Right renal cortex interstitium (tissue), 3 donors: ENCODE results near the gene PDPK1. TPM values are rescaled to one million over a fixed set of nuclear protein-coding genes. Genes with fewer than 3 reads are reported as not detected.
"Not testable (repeated sequence)": the region's sequence is repeated elsewhere in the genome, so short reads cannot be mapped to it uniquely, and the experiment has no call there.

ENCODE experiments used
- DNase-seq, 3 donors: peaks; one replicate each; pipeline ENCODE4 v3.0.0-alpha.2; 2013; ENCODE audit warnings: low read depth in 3 of 3, low spot score in 2 of 3
- polyA plus RNA-seq, 3 donors: library from polyadenylated mRNA; unstranded; fragments of 120-200 nt; gene quantifications; one replicate each; pipeline ENCODE4 v1.2.1, GENCODE V29; 2013; ENCODE audit not compliant: insufficient read length in 3 of 3

The PDPK1 gene
- polyA plus RNA-seq, 3 donors: 49.6 to 60.8 (median 51.2) TPM

DNA sequence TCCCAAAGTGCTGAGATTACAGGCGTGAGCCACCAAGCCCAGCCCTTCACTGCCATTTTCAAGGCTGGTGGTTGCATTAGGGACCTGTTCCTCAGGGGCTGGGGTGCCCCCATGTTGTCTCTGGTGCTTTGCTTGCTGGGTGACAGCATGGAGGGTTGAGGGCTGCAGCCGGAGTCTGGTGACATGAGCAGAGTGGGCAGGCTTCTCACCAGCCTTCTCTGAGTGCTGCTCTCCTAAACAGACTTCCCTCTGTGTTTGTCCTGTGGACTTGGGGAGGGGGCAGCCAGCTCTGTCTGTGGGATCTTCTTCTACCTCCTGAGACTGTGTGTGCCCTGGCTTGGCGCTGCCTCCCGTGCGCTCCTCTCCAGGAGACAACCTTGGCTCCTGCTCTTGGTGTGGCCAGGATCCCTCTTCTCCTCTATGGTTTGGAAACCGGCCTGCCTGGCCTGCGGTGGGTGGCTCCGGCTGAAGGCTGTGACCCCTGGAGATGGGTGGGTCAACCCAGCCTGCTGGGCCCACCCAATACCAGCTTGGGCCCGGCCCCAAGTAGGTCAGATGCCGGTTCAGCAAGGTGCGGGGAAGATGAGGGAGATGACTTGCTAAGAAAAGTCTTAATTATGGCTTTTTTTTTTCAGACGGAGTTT lies 72.1 kb downstream of the PDPK1 start:
- DNase-seq: no peak

DNA sequence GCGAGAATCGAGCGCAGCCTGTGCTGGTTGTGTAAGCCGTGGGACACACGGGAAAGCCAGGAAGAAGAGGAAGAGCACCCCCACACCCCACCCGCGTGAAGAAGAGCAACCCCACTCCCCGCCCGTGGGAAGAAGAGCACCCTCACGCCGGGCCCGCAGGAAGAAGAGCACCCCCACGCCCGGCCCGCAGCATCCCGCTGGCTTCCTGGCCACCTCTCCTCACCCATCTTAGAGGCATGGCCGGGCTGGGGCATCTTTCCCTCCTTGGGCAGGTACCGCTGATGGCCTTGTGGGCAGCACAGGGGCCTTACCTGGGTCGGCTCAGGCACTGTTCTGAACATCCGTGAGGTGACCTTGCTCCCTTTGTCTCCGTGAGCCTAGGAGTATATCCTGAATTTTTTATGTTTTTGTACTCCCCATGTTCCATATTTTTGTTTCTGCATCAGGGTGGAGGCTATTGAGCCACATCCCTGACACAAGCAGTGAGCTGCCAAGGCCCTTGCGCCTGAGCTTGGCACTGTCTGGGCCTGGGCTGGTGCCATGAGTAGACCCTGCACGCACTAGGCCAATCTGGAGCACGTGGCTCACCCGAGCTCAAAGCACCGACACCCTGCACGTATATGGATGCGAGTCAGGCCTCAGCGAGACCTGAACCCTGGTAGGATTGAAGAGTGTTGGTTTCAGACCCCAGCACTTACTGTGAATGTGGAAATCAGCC lies 73.1 kb downstream of the PDPK1 start:
- no peak for DNase-seq

- DNase-seq: no peak
Measured at GRCh38 chr16:2611499-2611862, 73.7 kb downstream of the PDPK1 start.

GRCh38 chr16:2611877-2612276 lies 74.1 kb downstream of the PDPK1 start:
- DNase-seq: not testable (repeated sequence)

- not testable (repeated sequence) for DNase-seq
Measured at GRCh38 chr16:2613251-2613650, 75.4 kb downstream of the PDPK1 start.

DNA sequence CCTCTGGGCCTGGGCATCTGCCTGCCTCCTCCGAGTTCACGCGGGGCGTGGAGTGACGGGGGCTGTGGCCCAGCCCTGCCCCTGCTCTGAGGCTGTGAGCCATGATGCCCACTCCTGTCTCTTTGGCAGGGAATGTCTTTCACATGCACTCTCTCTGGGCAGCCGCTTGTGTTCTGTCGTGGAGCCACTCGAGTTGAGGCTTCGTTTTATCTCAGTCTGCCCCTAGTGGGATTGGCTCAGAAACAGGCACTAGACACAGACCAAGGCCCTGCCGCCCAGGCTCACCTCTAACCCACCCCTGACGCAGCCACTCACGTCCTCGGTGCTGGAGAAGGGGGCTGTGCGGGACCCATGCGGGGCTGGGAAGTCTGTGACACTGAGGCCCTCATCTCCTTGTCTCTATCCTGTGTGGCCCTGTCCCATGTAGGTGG lies 77.0 kb downstream of the PDPK1 start:
- no peak for DNase-seq

GRCh38 chr16:2618964-2619363 lies 81.1 kb downstream of the PDPK1 start:
- not testable (repeated sequence) for DNase-seq

GRCh38 chr16:2619628-2620027 lies 81.8 kb downstream of the PDPK1 start:
- DNase-seq: peak in 1 of 3 donors; percentile 44

DNA sequence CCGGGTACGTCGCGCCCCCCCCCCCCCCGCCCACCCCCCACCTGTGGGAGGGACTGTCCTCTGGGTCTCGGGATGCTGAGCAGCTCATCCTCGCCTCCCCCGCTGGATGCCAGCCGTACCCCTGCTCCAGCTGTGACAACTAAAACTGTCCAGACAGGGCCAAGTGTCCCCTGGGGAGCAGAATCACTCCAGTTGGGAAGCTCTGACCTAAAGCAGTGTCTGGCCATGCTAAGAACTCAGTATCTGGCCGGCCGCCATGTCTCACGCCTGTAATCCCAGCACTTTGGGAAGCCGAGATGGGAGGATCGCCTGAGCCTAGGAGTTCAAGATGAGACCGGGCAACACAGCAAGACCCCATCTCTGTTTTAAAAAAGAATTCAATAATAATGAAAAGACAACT lies 83.0 kb downstream of the PDPK1 start:
- DNase-seq: not testable (repeated sequence)

DNA sequence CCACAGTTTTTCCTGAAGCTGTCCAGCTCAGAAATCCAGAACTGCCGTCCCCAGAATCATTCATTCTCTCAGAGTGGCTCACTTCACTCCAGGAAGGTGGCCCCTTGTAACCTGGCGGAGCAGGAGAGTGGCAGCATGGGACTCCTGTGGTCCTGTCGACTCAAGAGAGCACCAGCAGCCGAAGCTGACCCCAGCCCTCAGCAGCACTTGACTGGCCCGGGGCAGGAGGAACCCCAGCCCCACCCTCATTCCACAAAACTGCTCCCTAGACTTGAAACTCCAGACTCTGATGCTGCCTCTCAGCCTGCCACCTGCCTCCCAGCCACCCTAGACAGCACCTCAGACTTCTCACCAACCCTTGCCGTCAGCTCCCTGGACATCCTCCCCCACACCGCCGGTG lies 83.6 kb downstream of the PDPK1 start:
- DNase-seq: not testable (repeated sequence)

DNA sequence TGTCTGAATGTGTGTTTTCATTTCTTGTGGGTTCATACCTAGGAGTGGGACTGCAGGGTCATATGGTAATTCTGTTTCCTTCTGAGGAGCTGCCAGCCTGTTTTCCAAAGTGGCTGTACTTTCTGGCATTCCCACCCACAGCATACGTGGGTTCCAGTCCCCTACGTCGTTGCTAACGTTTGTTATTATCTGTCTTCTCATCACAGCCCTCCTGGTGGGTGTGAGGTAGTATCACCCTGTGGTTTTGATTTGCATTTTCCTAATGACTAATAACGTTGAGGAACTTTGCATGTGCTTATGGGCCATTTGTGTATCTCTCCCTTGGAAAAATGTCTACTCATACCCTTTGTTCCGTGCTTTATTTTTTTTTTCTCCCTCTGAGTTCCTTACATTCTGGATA lies 89.3 kb downstream of the PDPK1 start:
- DNase-seq: not testable (repeated sequence)

- not testable (repeated sequence) for DNase-seq
Measured at GRCh38 chr16:2631203-2631602, 93.4 kb downstream of the PDPK1 start.

GRCh38 chr16:2632291-2632690 lies 94.5 kb downstream of the PDPK1 start:
- DNase-seq: not testable (repeated sequence)

GRCh38 chr16:2639071-2639721 lies 101.4 kb downstream of the PDPK1 start:
- not testable (repeated sequence) for DNase-seq

DNA sequence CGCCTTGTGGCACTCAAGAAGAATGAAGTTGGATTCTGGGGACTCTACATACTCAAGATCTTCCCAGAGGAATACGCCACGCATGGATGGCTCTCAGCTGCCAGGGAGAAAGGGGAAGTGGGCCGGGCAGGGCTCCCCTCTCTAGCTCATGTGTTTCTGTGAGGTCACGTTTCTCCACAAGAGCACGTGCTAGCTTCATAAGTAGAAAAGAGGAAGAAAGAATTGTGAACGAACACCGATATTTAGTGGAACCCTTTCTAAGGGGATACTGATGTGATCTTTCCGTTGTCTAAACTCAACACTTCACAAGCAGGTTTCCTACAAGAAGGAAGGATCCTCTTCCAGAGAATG lies 101.9 kb downstream of the PDPK1 start:
- not testable (repeated sequence) for DNase-seq

DNA sequence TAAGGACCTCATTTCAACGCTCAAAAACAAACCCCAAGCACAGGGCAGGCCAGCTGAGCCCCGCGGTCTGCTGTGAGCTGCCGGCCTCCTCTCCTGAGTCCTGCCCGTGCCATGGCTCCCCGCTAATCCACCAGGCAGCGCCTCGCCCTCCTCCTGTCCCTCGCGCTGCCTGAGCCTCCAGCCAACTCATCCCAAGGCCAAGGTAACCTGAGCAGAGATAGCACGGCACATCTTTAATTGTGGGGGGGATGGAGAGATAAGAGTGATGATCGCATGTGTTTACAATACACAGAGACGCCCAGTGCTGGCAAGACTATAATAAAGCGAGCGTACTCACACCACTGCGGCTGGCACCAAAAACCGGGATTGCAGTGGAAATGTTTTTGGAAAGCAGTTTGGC lies 104.7 kb downstream of the PDPK1 start:
- not testable (repeated sequence) for DNase-seq

DNA sequence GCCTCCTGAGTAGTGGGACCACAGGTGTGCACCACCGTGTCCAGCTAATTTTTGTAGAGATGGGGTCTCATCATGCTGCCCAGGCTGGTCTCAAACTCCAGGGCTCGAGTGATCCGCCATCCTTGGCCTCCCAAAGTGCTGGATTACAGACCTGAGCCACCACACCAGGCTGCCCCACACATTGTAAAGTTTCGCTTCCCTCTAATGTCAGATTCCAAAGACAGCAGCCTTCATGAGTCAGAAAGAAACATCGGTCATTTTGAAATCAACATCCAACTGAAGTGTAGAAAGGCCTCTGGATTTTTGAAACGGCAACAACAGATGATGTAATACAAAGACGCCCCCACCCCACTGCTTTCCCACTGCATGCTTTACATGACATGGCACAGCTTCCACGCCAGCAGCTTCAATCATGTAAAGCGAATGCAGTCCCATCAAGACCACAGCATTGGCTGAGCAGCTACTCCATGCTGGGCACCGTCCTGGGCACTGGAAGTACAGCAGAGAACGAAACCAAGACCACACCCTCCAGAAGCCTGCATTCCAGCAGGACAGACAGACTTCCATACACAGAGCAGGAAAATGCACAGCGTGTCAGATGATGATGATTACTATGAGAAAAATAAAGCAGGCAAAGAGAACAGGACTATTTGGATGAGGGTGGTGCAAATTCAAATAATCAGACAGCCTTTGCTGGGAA lies 107.1 kb downstream of the PDPK1 start:
- not testable (repeated sequence) for DNase-seq

DNA sequence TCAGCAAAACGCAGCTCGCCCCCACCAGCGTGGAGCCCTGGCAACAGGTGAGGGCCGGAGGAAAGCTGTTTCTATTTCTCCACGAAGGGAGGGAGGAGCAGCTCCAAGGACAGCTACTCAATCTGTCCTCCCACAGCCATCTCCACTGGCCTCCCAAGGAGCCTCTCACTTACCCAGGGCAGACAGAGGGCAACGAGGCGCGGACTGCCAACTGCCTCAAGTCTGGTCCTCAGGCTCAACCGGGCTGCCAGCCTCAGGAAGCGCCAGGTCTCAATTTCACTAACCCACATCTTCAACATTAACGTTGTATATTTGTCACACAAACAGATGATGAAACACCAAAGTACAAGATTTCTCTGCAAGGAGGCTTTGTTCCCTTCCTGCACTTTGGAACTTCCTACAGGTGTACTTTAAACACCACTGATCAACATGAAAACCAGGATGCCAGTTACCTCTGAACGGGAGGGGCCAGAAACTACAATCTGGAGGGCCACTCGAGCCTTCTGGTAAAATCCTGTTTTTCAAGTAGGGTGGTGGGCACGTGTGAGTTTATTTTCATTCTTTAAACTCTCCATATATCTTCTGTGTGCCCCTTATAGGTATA lies 113.5 kb downstream of the PDPK1 start:
- not testable (repeated sequence) for DNase-seq
